Prostate gland (tissue), 2 donors: ENCODE measurements around the gene MEIOB.

Experiments used
- CTCF ChIP-seq, 4 experiments: fragments of 200-600 bp in 2 of 4; fragments of 450-650 bp in 2 of 4; sonication (generic) in 2 of 4; IDR thresholded peaks; 1 replicate in 3 of 4; 2 replicates in 1 of 4; pipeline ENCODE4 v1.5.1; 2016 to 2019; ENCODE audit warnings: antibody characterized with exemption in 4 of 4, mild to moderate bottlenecking in 2 of 4, moderate library complexity in 2 of 4
- POLR2A ChIP-seq: fragments of 450-650 bp; IDR thresholded peaks from one replicate; pipeline ENCODE4 v1.6.1; 2016; ENCODE audit warnings: antibody characterized with exemption, mild to moderate bottlenecking
- POLR2AphosphoS5 ChIP-seq: sonication (generic); formaldehyde crosslinking; IDR thresholded peaks from one replicate; pipeline ENCODE4 v1.6.1; 2017; ENCODE audit warnings: antibody characterized with exemption

DNA sequence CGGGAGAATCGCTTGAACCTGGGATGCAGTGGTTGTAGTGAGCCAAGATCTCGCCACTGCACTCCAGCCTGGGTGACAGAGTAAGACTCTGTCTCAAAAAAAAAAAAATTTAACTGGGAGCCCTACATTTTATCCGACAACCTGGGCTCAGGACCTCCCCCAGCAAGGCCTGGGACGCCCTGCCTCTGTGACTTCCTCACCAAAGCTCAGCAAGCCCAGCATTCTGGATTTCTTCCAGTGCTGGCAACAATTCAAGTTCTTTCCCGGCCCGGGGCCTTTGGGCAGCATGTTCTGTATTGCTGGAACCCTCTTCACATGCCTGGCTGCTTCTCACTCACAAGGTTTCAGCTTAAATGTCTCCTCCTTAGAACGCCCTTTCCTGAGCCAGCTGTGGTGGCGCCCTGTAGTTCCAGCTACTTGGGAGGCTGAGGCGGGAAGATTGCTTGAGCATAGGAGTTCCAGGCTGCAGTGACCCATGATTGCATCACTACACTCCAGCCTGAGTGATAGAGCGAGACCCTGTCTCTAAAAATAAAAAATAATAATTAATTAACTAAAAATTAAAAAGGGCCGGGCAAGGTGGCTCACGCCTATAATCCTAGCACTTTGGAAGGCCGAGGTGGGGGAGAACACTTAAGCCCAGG, 15.9 kb upstream of the MEIOB start:
- TF ChIP-seq POLR2A = no peak
- no peak for TF ChIP-seq CTCF (IDR thresholded peaks at IDR 0.05)
- no peak for TF ChIP-seq POLR2AphosphoS5
